Ascending aorta (tissue), 2 donors: ENCODE data around the gene LRRC75B. TPM values are rescaled to one million over a fixed set of nuclear protein-coding genes. Genes with fewer than 3 reads are reported as not detected.

Experiments
- DNase-seq, 2 donors: peaks; one replicate each; pipeline ENCODE4 v3.0.0-alpha.2; 2019; ENCODE audit warnings: low spot score in 2 of 2
- H3K27ac ChIP-seq, 2 donors: fragments of 200-600 bp; sonication (generic); one replicate each; pipeline ENCODE4 v1.5.1; 2016 to 2017; ENCODE audit warnings: mild to moderate bottlenecking in 1 of 2
- H3K27me3 ChIP-seq: fragments of 200-600 bp; sonication (generic); one replicate; pipeline ENCODE4 v1.5.1; 2017
- H3K36me3 ChIP-seq, 2 donors: fragments of 200-600 bp; sonication (generic); one replicate each; pipeline ENCODE4 v1.5.1; 2016
- H3K4me1 ChIP-seq, 2 donors: fragments of 200-600 bp; sonication (generic); one replicate each; pipeline ENCODE4 v1.5.1; 2016 to 2017; ENCODE audit warnings: mild to moderate bottlenecking in 1 of 2
- H3K4me3 ChIP-seq, 2 donors: fragments of 200-600 bp; sonication (generic); one replicate each; pipeline ENCODE4 v1.5.1; 2016 to 2017; ENCODE audit warnings: mild to moderate bottlenecking in 1 of 2
- H3K9me3 ChIP-seq, 2 donors: fragments of 200-600 bp; sonication (generic); one replicate each; pipeline ENCODE4 v1.5.1; 2016
- intact Hi-C: fragments of 100-400 bp; cut with DNase I; formaldehyde crosslinking; loops from one replicate; pipeline ENCODE4 v1.15.1; 2023
- total RNA-seq: library from RNA; depleted of rRNA; stranded (reverse); fragments of >200 nt; gene quantifications from one replicate; pipeline ENCODE4 v1.1.0, GENCODE V29; 2016
- TF ChIP-seq, protein P1 (sequence below), 3 experiments: fragments of 200-600 bp in 2 of 3; fragments of 450-650 bp in 1 of 3; sonication (generic) in 2 of 3; IDR thresholded peaks; one replicate each; pipeline ENCODE4 v1.5.1; 2016 to 2019; ENCODE audit warnings: antibody characterized with exemption in 3 of 3, mild to moderate bottlenecking in 1 of 3, moderate library complexity in 1 of 3

The LRRC75B gene
- total RNA-seq, 1 donor from 2014 or later, result 22.7 TPM

- TF ChIP-seq, protein P1, sequence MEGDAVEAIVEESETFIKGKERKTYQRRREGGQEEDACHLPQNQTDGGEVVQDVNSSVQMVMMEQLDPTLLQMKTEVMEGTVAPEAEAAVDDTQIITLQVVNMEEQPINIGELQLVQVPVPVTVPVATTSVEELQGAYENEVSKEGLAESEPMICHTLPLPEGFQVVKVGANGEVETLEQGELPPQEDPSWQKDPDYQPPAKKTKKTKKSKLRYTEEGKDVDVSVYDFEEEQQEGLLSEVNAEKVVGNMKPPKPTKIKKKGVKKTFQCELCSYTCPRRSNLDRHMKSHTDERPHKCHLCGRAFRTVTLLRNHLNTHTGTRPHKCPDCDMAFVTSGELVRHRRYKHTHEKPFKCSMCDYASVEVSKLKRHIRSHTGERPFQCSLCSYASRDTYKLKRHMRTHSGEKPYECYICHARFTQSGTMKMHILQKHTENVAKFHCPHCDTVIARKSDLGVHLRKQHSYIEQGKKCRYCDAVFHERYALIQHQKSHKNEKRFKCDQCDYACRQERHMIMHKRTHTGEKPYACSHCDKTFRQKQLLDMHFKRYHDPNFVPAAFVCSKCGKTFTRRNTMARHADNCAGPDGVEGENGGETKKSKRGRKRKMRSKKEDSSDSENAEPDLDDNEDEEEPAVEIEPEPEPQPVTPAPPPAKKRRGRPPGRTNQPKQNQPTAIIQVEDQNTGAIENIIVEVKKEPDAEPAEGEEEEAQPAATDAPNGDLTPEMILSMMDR (IDR thresholded peaks at IDR 0.05), result no peak
- DNase-seq, result no peak
- intact Hi-C loops, result no loop called here
- no peaks in the 10 kb centered on the region for H3K4me1 ChIP-seq
- peaks cover 17 to 20% of the 10 kb centered on the region in 2 donors for H3K36me3 ChIP-seq
- H3K27ac ChIP-seq, result no peak overlapping the region
- H3K4me3 ChIP-seq, result no peak overlapping the region
- no peaks in the 10 kb centered on the region for H3K9me3 ChIP-seq
- no peaks in the 10 kb centered on the region for H3K27me3 ChIP-seq
These were observed 56.8 kb downstream of the LRRC75B start for GRCh38 chr22:24536089-24536488.

Other genes with a start within 250 kb of the LRRC75B start
- gene ADORA2A, start 165.5 kb downstream of the LRRC75B start, total RNA-seq, result 14.7 TPM
- not detected for gene UPB1, start 97.7 kb downstream of the LRRC75B start, total RNA-seq
- 80.0 TPM for gene GUCD1, start 37.9 kb downstream of the LRRC75B start, total RNA-seq
- gene SNRPD3, start 37.1 kb downstream of the LRRC75B start, total RNA-seq, result 113 TPM
- not detected for gene GGT1, start 10.1 kb upstream of the LRRC75B start, total RNA-seq
- gene PIWIL3, start 181.6 kb upstream of the LRRC75B start, total RNA-seq, result not detected
- gene SGSM1, start 213.1 kb upstream of the LRRC75B start, total RNA-seq, result 4.2 TPM